CMK (cell line): ENCODE results near the gene S1PR2.
"Not testable (repeated sequence)": the region's sequence is repeated elsewhere in the genome, so short reads cannot be mapped to it uniquely, and the experiment has no call there.

Experiments used
- DNase-seq: peaks from one replicate; pipeline ENCODE4 v3.0.0-alpha.2; 2010; ENCODE audit warnings: low read depth

S1PR2 gene

DNA sequence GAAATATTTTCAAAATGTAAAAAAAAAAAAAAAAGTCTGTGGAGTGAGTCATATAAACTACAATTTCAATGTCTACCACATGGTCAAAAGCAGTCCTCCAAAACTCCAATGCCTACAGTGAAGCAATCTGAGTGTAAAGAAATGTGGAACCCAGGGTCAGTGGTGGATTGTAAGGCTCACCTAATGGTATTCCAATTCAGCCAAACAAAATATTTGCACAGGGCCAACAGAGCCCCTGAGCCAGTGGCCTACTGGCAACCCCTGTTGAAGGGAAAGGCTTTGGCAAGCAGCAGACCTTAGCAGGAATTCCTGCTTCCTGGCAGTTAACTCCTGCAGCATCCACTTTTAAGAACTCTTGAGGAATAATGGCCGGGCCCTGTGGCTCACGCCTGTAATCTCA, 39.8 kb downstream of the S1PR2 start:
- no peak for DNase-seq

DNA sequence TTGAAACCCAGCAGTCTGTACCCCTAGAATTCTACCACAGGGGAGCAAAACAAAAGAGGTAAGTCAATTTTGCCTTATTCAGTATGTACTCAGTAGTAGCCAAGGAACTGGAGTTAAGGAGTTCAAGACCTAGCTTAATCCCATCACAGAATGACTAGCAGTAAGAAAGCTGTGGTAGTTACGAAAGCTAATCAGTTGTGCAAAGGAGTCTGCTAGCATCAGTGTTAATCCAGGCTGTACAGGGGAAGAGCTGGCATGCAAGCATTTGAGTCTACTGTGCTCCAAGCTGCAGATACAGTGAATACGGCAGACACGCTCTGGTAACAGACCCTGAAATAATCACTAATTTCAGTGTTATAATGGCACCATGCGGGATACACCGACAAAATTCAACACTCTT, 41.1 kb downstream of the S1PR2 start:
- no peak for DNase-seq

DNA sequence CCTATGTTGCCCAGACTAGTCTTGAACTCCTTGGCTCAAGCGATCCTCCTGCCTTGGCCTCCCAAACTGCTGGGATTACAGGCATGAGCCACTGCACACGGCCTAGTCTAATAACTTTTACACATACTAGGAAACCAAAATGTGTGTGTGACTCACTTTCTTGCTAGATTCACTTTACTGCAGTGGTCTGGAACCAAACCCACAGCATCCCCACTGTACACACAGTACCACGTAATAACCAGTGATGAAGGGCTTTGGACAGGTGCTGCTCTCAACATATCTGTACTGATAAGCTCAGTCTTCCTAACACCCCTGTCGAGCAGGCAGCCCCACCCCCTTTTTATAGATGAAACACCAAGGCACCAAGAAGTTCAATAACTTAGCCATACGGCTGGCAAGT, 41.5 kb downstream of the S1PR2 start:
- DNase-seq: no peak

DNA sequence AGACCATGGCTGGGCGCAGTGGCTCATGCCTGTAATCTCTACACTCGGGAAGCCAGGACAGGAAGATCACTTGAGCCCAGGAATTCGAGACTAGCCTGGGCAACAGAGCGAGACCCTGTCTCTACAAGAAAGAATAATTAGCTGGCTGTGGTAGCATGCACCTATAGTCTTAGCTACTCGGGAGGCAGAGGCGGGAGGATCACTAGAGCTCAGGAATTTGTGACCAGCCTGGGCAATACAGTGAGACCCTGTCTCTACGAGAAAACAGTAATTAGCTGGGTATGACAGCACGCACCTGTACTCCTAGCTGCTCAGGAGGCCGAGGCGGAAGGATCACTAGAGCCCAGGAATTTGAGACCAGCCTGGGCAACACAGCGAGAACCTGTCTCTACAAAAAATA, 43.8 kb downstream of the S1PR2 start:
- no peak for DNase-seq

DNA sequence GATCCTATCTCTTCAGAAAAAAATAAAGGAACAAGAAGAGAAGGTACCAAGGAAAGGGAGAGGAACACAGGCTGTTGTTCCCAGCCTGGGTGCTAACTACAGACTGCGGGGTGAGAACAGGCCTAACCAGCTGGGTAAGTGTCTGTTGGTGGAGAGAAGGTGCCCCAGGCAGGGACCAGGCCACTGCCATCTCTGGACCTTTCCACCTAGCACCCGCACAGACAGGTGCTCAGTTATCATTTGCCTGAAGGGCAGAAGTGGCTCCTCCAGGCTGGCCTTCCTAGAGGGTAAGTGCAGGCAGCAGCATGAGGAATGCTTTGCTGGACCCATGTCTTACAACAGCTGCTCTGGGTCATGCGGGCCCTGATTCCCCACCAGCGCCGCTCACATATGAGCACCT, 46.5 kb downstream of the S1PR2 start:
- DNase-seq: no peak

DNA sequence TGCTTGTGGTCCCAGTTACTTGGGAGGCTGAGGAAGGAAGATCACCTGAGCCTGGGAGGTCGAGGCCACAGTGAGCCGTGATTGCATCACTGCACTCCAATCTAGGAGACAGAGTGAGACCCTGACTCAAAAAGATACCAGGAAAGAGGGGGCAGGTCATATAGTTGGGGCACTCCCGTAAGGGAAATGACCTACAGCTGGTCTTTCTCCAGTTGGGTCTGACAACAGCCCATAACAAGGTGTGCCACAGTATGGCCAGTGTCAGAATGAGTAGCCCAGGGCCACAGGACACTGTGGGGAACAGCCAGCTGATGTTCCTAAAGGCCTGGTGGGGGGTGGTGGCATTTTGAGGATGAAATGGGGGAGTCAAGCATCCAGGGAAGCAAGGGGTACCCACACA, 47.2 kb downstream of the S1PR2 start:
- DNase-seq: no peak

DNA sequence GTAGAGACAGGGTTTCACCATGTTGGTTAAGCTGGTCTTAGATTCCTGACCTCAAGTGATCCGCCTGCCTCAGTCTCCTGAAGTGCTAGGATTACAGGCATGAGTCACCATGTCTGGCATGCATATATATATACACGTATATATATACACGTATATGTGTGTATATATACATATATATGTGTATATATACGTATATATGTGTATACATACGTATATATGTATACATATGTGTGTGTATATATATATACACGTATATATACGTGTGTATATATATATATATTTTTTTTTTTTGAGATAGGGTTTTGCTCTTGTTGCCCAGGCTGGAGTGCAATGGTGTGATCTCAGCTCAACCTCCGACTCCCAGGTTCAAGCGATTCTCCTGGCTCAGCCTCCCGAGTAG, 48.3 kb downstream of the S1PR2 start:
- DNase-seq: no peak

DNA sequence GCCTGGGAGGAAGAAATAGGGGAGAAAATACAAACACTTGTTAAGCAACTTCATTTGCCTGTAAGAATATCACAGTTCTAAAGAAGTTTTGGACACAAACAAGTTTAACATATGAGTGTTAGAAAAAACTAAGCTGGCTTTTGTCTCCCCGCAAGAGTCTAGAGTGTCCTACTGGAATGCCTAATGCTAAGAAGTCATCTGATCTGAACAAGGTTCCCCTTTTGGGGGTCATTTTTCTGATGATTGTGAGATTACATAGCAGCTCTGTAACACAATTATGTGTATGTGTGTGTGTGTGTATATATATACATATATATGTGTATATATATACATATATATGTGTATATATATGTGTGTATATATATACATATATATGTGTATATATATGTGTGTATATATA, 49.1 kb downstream of the S1PR2 start:
- DNase-seq: no peak

DNA sequence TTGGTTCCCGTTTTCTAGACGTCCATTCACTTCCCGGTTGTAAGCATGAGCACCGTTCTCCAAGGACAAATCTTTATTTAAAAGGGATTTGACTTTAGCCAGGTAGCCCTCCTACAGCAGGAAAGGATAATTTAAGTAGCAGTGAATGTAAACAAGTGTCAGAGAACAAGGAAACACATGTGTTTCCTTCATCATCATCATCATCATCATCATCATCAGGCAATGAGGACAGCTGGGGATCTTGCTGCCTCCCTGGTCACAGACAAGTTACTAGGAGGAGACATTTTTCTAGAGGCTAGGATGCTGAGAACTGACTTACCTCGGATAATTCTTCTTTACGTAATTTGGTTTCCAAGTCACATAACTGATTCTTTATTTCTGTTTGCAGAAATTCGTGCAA, 50.7 kb downstream of the S1PR2 start:
- no peak for DNase-seq

DNA sequence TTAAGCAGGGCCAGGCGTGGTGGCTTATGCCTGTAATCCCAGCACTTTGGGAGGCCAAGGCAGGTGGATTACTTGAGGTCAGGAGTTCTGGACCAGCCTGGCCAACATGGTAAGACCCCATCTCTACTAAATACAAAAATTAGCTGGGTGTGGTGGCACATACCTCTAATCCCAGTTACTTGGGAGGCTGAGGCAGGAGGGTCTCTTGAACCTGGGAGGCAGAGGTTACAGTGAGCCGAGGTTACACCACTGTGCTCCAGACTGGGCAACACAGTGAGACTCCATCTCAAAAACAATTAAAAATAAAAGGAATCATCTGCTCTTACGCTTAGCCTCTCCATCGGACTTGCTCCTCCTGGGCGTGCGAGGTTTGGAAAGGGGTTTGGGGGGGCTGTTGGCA, 51.1 kb downstream of the S1PR2 start:
- DNase-seq: not testable (repeated sequence)

DNA sequence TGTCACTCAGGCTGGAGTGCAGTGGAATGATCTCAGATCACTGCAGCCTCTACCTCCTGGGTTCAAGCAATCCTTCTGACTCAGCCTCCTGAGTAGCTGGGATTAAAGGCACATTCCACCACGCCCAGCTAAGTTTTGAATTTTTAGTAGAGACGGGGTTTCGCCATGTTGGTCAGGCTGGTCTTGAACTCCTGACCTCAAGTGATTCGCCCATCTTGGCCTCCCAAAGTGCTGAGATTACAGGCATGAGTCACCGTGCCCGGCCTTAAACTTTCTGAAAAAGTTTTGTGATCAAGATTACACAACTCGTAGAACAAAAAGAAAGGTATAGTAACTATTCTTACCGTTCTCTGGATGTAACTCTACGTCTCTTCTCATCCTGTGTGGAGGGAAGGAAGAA, 57.6 kb downstream of the S1PR2 start:
- DNase-seq: no peak
